T follicular helper cell (primary cell): ENCODE data around the gene TIMP4.

Experiments
- DNase-seq: peaks from one replicate; pipeline ENCODE4 v3.0.0-alpha.2; 2020; ENCODE audit warnings: low read depth

Gene TIMP4

GRCh38 chr3:12147049-12147780 is 11.5 kb downstream of the TIMP4 start:
- DNase-seq, result no peak

GRCh38 chr3:12143949-12144504 is 14.7 kb downstream of the TIMP4 start:
- no peak for DNase-seq

GRCh38 chr3:12142476-12142875 is 16.2 kb downstream of the TIMP4 start:
- no peak for DNase-seq

- no peak for DNase-seq
Measured at GRCh38 chr3:12141350-12141749, 17.4 kb downstream of the TIMP4 start.

- DNase-seq, result no peak
Measured at GRCh38 chr3:12139111-12139511, 19.6 kb downstream of the TIMP4 start.

GRCh38 chr3:12138044-12138443 is 20.7 kb downstream of the TIMP4 start:
- no peak for DNase-seq

- no peak for DNase-seq
Measured at GRCh38 chr3:12136371-12136770, 22.3 kb downstream of the TIMP4 start.

GRCh38 chr3:12135029-12135657 is 23.6 kb downstream of the TIMP4 start:
- peak; percentile 30 for DNase-seq

- no peak for DNase-seq
Measured at GRCh38 chr3:12132881-12133280, 25.8 kb downstream of the TIMP4 start.

- DNase-seq, result no peak
Measured at GRCh38 chr3:12131351-12132090, 27.2 kb downstream of the TIMP4 start.

- DNase-seq, result no peak
Measured at GRCh38 chr3:12127391-12127790, 31.3 kb downstream of the TIMP4 start.

- no peak for DNase-seq
Measured at GRCh38 chr3:12125772-12126171, 32.9 kb downstream of the TIMP4 start.

GRCh38 chr3:12121466-12121865 is 37.2 kb downstream of the TIMP4 start:
- DNase-seq, result no peak

GRCh38 chr3:12120374-12121140 is 38.2 kb downstream of the TIMP4 start:
- no peak for DNase-seq

- DNase-seq, result no peak
Measured at GRCh38 chr3:12117473-12117872, 41.2 kb downstream of the TIMP4 start.

- no peak for DNase-seq
Measured at GRCh38 chr3:12116870-12117269, 41.8 kb downstream of the TIMP4 start.

GRCh38 chr3:12115849-12116248 is 42.9 kb downstream of the TIMP4 start:
- DNase-seq, result no peak

GRCh38 chr3:12115104-12115503 is 43.6 kb downstream of the TIMP4 start:
- DNase-seq, result no peak

GRCh38 chr3:12114251-12114650 is 44.5 kb downstream of the TIMP4 start:
- DNase-seq, result no peak

- no peak for DNase-seq
Measured at GRCh38 chr3:12107071-12107713, 51.5 kb downstream of the TIMP4 start.
